Body of pancreas (tissue), 4 donors: ENCODE measurements around the gene COG6.
A peak's percentile ranks its signal among the peaks of the same experiment; 100 is the strongest.

Experiments
- POLR2A ChIP-seq, 3 donors: fragments of 450-650 bp; IDR thresholded peaks; one replicate each; pipeline ENCODE4 v1.6.1; 2016; ENCODE audit warnings: antibody characterized with exemption in 3 of 3, mild to moderate bottlenecking in 2 of 3
- TF ChIP-seq, protein P1 (sequence below), 7 experiments: fragments of 450-650 bp in 4 of 7; fragments of 200-600 bp in 3 of 7; sonication (generic) in 3 of 7; IDR thresholded peaks; one replicate each; pipeline ENCODE4 v1.5.1; 2016 to 2019; ENCODE audit warnings: antibody characterized with exemption in 7 of 7

- TF ChIP-seq, protein P1, sequence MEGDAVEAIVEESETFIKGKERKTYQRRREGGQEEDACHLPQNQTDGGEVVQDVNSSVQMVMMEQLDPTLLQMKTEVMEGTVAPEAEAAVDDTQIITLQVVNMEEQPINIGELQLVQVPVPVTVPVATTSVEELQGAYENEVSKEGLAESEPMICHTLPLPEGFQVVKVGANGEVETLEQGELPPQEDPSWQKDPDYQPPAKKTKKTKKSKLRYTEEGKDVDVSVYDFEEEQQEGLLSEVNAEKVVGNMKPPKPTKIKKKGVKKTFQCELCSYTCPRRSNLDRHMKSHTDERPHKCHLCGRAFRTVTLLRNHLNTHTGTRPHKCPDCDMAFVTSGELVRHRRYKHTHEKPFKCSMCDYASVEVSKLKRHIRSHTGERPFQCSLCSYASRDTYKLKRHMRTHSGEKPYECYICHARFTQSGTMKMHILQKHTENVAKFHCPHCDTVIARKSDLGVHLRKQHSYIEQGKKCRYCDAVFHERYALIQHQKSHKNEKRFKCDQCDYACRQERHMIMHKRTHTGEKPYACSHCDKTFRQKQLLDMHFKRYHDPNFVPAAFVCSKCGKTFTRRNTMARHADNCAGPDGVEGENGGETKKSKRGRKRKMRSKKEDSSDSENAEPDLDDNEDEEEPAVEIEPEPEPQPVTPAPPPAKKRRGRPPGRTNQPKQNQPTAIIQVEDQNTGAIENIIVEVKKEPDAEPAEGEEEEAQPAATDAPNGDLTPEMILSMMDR (IDR thresholded peaks at IDR 0.05) = peak; percentile 76 to 82 (median 79)
- no peak for TF ChIP-seq POLR2A (IDR thresholded peaks at IDR 0.05)
These were observed 43.3 kb upstream of the COG6 start for GRCh38 chr13:39612023-39612637.
